ENCODE measurements around the gene PCYT1B.
"Not testable (repeated sequence)": the region's sequence is repeated elsewhere in the genome, so short reads cannot be mapped to it uniquely, and the experiment has no call there.

PCYT1B gene

DNA sequence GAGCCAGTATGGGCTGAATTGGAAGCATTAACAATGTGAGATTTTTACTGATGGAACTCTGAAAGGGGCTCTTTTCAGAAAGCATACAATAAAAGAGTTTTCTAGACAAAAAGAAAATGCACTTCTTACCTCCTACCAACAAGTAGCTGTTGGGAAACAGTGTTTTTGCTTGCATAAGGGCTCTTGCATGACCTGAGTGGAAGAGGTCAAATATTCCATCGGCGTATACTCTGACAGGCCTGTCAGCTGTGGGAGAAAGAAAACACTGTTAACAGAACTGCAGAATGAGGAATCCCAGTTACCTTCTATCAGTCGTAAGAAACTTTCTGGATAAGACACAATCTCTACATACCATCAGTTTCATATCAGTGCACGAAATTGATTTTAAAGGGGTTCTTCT, 39.5 kb downstream of the PCYT1B start:
- TF ChIP-seq, protein P1, sequence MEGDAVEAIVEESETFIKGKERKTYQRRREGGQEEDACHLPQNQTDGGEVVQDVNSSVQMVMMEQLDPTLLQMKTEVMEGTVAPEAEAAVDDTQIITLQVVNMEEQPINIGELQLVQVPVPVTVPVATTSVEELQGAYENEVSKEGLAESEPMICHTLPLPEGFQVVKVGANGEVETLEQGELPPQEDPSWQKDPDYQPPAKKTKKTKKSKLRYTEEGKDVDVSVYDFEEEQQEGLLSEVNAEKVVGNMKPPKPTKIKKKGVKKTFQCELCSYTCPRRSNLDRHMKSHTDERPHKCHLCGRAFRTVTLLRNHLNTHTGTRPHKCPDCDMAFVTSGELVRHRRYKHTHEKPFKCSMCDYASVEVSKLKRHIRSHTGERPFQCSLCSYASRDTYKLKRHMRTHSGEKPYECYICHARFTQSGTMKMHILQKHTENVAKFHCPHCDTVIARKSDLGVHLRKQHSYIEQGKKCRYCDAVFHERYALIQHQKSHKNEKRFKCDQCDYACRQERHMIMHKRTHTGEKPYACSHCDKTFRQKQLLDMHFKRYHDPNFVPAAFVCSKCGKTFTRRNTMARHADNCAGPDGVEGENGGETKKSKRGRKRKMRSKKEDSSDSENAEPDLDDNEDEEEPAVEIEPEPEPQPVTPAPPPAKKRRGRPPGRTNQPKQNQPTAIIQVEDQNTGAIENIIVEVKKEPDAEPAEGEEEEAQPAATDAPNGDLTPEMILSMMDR (IDR thresholded peaks at IDR 0.05; ENCODE audit: insufficient read depth, low read depth, low read length, missing control alignments) = no peak
- no peak overlapping the region for H3K4me3 ChIP-seq (ENCODE audit: low read length)
- DNase-seq (ENCODE audit: low read depth) = no peak

DNA sequence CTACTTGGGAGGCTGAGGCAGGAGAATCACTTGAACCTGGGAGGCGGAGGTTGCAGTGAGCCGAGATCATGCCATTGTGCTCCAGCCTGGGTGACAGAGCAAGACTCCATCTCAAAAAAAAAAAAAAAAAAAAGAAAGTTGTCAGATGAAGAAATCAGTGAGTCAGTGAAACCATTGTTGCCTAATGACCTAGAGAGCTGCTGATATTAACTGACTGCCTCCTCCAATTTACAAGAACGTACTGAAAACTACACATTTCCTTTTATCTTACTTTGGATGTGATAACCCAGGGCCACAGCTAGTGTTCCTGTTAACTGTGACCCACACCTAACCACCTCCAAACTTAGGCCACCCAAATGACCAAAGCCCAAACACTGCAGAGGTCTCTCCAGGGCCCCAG, 41.2 kb downstream of the PCYT1B start:
- peak; percentile 36 for DNase-seq (ENCODE audit: low read depth)
- H3K4me3 ChIP-seq (ENCODE audit: low read length) = not testable (repeated sequence)

DNA sequence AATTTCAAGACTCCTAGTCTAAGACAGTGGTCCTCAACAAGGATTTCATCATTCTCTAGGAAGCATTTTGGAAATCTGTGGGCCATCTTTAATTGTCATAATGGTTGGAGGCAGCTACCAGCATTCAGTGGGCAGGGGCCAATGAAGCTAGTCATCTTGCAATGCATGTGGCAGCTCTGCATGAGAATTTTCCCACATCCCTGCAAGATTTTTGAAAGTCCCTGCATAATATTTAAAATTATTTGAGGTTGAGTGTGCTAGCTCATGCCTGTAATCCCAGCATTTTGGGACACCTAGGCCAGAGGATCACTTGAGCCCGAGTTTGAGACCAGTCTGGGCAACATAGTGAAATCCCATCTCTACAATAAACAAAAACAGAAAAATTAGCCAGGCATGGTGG, 44.0 kb downstream of the PCYT1B start:
- H3K4me3 ChIP-seq (ENCODE audit: low read length) = no peak overlapping the region
- no peak for DNase-seq (ENCODE audit: low read depth)
- TF ChIP-seq, protein P1 (IDR thresholded peaks at IDR 0.05; ENCODE audit: insufficient read depth, low read depth, low read length, missing control alignments) = no peak

DNA sequence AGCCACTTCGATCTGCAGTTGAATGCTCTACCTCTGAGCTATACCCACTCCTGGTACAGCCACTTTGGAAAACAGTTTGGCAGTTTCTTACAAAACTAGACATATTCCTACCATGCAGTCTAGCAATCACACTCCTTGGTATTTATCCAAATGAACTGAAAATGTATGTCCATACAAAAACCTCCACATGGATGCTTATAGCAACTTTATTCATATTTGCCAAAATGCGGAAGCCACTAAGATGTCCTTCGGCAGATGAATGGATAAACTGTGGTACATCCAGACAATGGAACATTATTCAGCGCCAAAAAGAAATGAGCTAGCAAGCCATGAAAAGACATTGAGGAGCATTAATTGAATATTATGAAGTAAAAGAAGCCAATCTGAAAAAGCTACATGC, 45.3 kb downstream of the PCYT1B start:
- TF ChIP-seq, protein P1 (IDR thresholded peaks at IDR 0.05; ENCODE audit: insufficient read depth, low read depth, low read length, missing control alignments) = no peak
- H3K4me3 ChIP-seq (ENCODE audit: low read length) = no peak overlapping the region
- no peak for DNase-seq (ENCODE audit: low read depth)

DNA sequence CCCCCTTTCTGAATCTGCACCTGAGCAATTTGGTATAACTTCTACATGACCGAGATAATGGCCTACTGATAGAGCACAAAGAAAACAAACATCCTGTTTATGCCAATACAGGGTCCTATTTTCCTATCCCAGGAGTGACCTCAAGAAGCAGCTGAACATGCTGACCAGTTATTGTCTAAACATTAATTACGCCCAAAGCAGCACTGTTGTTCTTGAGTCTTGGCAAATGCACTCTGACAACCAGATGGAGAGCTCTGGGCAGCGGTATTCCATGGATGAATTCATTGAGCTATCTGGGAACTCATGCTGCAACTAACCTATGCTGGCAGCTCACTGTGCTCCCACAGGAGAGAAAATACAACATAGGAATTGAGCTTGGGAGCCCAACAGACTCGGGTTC, 52.6 kb downstream of the PCYT1B start:
- H3K4me3 ChIP-seq (ENCODE audit: low read length) = no peak overlapping the region
- DNase-seq (ENCODE audit: low read depth) = no peak
- TF ChIP-seq, protein P1 (IDR thresholded peaks at IDR 0.05; ENCODE audit: insufficient read depth, low read depth, low read length, missing control alignments) = no peak

DNA sequence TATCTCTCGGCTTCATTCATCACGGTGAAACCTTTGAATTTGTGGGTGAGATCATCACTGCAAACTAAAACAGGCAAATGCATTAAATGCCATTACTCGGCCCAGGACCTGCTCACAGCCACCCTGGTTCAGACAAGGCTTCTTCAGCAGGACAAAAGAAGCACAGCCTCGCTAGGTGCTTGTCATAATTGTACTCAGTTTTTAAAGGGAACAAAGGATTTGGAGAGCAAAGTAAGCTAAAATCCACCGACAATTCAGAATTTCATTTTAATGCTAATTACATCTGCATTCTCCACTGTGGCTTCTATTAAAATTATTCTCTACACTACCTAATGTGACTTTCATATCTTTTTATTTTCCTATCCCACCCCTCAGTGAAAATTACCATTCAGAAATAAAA, 57.0 kb downstream of the PCYT1B start:
- TF ChIP-seq, protein P1 (IDR thresholded peaks at IDR 0.05; ENCODE audit: insufficient read depth, low read depth, low read length, missing control alignments) = no peak
- DNase-seq (ENCODE audit: low read depth) = no peak
- H3K4me3 ChIP-seq (ENCODE audit: low read length) = no peak overlapping the region

DNA sequence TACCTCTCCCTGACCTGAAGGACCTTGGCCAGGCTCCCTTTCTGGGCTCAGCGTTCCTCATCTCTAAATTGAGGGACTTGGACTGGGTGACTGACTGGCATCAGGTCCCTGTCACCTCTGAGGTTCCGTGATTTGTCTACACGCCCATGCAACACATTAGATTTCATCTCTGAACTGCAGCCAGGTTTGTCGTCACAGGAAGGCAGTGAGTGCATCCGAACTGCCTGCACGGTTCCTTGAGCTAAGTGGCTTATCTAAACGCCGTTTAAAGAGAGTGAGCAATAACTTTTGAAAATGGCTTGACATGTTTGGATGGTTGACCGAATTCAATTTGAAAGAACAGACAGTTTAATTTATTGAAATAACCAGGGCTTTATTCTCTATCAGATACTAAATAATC, 70.1 kb downstream of the PCYT1B start:
- TF ChIP-seq, protein P1 (IDR thresholded peaks at IDR 0.05; ENCODE audit: insufficient read depth, low read depth, low read length, missing control alignments) = no peak
- no peak overlapping the region for H3K4me3 ChIP-seq (ENCODE audit: low read length)
- no peak for DNase-seq (ENCODE audit: low read depth)

DNA sequence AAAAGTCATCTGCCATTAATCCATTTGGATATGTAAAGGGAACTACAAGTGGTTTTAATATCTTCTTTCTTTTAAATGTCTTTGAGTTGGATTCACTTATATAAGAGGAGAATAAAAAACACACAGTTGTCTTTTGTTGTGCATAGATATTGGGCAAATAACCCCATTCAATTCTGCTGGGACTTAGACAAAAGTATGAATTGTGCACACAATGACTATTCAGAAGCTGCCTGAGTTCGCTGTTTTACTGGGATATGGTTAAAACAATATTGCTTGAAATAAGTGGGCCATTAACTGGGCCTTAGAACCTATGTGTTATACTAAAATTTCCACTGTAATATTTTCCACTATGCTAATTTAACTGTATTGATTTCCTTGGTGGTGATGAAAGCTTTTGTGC, 71.7 kb downstream of the PCYT1B start:
- TF ChIP-seq, protein P1 (IDR thresholded peaks at IDR 0.05; ENCODE audit: insufficient read depth, low read depth, low read length, missing control alignments) = no peak
- no peak for DNase-seq (ENCODE audit: low read depth)
- no peak overlapping the region for H3K4me3 ChIP-seq (ENCODE audit: low read length)

Data from epithelial cell of esophagus (primary cell).